GM10248 (cell line): ENCODE data around the gene KCNMB1.

Experiments
- CTCF ChIA-PET: fragments of 300-600 bp; sonication (Branson Sonifier 250); formaldehyde crosslinking; extraction: SDS; loops from one replicate; lab custom pipeline; 2021; ENCODE audit warnings: antibody characterized with exemption; lab: Yijun Ruan, JAX
- POLR2A ChIA-PET: fragments of 350-650 bp; sonication (Branson Sonifier 250); formaldehyde crosslinking; extraction: SDS; loops from one replicate; lab custom pipeline; 2020; ENCODE audit warnings: antibody characterized with exemption; lab: Yijun Ruan, JAX
- DNase-seq: peaks from one replicate; pipeline ENCODE4 v3.0.0; 2012; ENCODE audit errors: extremely low spot score
- CTCF ChIP-seq: IDR thresholded peaks from 2 replicates; pipeline ENCODE4 v1.5.1; 2012; ENCODE audit warnings: mild to moderate bottlenecking, low read depth; ENCODE audit errors: extremely low read depth, missing control alignments, control extremely low read depth

KCNMB1 gene

GRCh38 chr5:170361116-170361515, 28.1 kb downstream of the KCNMB1 start:
- ChIA-PET POLR2A (no interaction called here), CTCF (interaction anchor here (0.8 to 1.8 kb wide), 5 partner anchors 10 to 94 kb away, joined by 3 to 7 read pairs (median 4); no protein-coding TSS in a partner anchor)
- no peak for TF ChIP-seq CTCF
- DNase-seq = no peak

DNA sequence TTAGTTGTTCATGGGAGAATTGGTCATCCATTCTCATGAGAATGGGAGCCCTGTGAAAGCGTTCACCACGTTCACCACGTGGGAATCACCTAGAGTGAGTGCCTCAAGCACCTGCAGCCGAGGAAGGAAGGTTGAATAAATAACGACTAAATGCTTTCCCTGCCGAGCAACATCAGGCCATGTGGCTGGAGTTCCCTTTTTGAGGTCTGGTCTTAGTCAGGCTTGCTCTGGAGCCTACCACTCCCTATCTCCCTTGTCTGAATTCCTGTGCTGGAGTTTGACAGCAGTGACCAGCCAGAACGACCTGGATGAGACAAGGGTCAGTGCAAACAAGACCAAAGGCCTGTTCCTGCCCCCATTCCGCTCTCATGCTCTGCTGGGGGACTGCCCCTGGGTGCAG, 28.5 kb downstream of the KCNMB1 start:
- CTCF ChIA-PET = interaction anchor here (1.1 to 1.7 kb wide), 2 partner anchors 22 to 30 kb away, joined by 3 to 4 read pairs; no protein-coding TSS in a partner anchor
- no peak for DNase-seq
- no peak for TF ChIP-seq CTCF
- POLR2A ChIA-PET = no interaction called here

GRCh38 chr5:170357955-170358444, 31.2 kb downstream of the KCNMB1 start:
- no peak for DNase-seq
- ChIA-PET POLR2A (no interaction called here), CTCF (interaction anchor here (1.4 to 2.8 kb wide), 3 partner anchors 10 to 126 kb away, joined by 3 to 17 read pairs (median 7); no protein-coding TSS in a partner anchor)
- no peak for TF ChIP-seq CTCF

GRCh38 chr5:170355601-170356098, 33.5 kb downstream of the KCNMB1 start:
- no peak for TF ChIP-seq CTCF
- no peak for DNase-seq
- CTCF ChIA-PET = interaction anchor here (2.8 kb wide), 1 partner anchor 16 kb away, joined by 17 read pairs; no protein-coding TSS in a partner anchor
- POLR2A ChIA-PET = no interaction called here

DNA sequence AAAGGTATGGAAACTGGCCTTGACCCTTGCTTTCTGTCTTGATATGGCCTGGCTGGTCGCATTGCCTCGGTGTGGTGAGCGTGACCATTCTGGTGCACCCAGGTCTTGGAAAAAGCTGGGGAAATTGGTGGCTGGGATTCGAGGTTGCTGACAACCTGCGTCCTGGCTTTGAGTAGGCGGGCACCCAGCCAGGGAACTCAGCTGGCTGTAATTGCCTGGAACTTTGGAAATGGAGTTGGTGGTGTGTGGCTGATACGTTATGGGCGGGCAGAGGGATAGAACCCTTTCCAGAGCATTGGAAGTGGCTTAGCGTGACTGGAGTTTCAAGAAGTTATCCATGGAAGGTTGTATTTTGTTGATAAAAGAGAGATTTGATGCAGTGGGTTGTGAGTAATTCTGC, 35.2 kb downstream of the KCNMB1 start:
- TF ChIP-seq CTCF = no peak
- no peak for DNase-seq
- ChIA-PET CTCF (interaction anchor here (1.2 kb wide), 1 partner anchor 133 kb away, joined by 3 read pairs; no protein-coding TSS in a partner anchor), POLR2A (no interaction called here)

DNA sequence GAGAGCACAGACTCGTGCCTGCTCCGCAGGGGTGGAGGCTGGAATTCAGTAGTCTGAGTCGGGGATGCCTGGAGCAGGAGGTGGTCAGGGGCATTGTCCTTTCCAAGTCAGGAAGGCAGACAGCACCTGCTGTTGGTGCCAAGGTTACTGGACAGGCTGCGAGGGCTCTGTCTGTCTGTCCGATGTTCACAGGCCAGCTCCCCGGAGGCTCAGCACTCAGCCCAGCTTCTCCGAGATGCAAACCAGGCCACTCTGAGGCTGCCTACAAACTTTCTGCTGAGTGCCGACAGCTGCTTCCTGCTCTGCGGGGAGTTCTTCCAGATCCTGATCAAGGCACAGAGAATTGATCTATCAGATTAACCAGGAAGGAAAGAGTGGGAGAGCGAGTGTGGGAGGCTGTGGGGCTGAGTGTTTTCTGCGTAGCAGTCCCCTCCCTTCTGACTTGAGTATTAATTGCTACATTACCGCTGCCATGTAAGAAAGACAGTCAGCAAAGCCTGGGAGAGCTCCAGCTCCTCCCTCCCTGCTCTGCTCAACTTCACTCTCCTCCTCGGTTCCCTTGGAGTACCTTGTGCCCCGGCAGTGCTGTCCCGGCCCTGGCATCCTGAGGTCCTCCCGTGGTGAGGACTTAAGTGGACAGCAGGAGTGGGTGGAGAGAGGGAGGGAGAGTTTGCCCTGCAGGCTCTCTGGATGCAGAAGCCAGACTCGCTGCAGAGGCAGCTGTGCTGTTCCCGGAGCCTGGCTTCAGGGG, 36.0 kb downstream of the KCNMB1 start:
- no peak for TF ChIP-seq CTCF
- ChIA-PET POLR2A (no interaction called here), CTCF (interaction anchor here (1.1 to 1.4 kb wide), 3 partner anchors 12 to 132 kb away, joined by 3 to 5 read pairs (median 3); no protein-coding TSS in a partner anchor)
- DNase-seq = no peak
